ENCODE data around the gene SLC25A4.

DNA sequence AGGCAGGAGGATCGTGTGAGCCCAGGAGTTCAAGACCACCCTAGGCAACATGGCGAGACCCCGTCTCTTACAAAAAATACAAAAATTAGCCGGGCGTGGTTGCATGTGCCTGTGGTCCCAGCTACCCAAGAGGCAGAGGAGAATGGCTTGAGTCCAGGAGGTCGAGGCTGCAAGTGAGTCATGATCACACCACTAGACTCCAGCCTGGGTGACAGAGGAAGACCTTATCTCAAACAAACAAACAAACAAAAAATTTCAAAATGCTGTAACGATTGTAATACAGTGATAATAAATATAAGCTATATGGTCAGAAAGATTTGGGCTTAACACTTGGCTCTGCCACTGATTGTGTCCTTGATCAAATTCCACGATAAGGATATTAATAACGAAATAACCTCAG lies 24.2 kb downstream of the SLC25A4 start:
- TF ChIP-seq, protein P1, sequence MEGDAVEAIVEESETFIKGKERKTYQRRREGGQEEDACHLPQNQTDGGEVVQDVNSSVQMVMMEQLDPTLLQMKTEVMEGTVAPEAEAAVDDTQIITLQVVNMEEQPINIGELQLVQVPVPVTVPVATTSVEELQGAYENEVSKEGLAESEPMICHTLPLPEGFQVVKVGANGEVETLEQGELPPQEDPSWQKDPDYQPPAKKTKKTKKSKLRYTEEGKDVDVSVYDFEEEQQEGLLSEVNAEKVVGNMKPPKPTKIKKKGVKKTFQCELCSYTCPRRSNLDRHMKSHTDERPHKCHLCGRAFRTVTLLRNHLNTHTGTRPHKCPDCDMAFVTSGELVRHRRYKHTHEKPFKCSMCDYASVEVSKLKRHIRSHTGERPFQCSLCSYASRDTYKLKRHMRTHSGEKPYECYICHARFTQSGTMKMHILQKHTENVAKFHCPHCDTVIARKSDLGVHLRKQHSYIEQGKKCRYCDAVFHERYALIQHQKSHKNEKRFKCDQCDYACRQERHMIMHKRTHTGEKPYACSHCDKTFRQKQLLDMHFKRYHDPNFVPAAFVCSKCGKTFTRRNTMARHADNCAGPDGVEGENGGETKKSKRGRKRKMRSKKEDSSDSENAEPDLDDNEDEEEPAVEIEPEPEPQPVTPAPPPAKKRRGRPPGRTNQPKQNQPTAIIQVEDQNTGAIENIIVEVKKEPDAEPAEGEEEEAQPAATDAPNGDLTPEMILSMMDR (IDR thresholded peaks at IDR 0.05) = no peak
- TF ChIP-seq EP300 (IDR thresholded peaks at IDR 0.05) = no peak
- no peak for TF ChIP-seq POLR2A (IDR thresholded peaks at IDR 0.05)
